Activated CD8-positive, alpha-beta T cell treated with anti-CD3 and anti-CD28 coated beads, Interleukin-2, amount 10 ng/mL, durations not matched to agents 7 days and 5 days (primary cell): ENCODE data around the gene ASAH2B. TPM values are rescaled to one million over a fixed set of nuclear protein-coding genes. Genes with fewer than 3 reads are reported as not detected.

Experiments used
- ATAC-seq: fragments of 150-1000 bp; cut with Tn5 transposase; one replicate; pipeline ENCODE4 v1.10.0; 2021; ENCODE audit warnings: moderate library complexity
- CTCF ChIA-PET: fragments of 350-600 bp; sonication (Branson Sonifier 250); formaldehyde crosslinking; loops from one replicate; lab custom pipeline; 2021; ENCODE audit warnings: antibody characterized with exemption; lab: Charles Lee
- POLR2A ChIA-PET: fragments of 350-600 bp; sonication (Branson Sonifier 250); formaldehyde crosslinking; loops from one replicate; lab custom pipeline; 2021; ENCODE audit warnings: antibody characterized with exemption; lab: Charles Lee
- DNase-seq: peaks from one replicate; pipeline ENCODE4 v3.0.0-alpha.2; 2020
- H3K27ac Mint-ChIP-seq: one replicate; pipeline ENCODE4 v1.8.0; 2021; ENCODE audit warnings: mild to moderate bottlenecking, mixed read lengths
- H3K27me3 Mint-ChIP-seq: one replicate; pipeline ENCODE4 v1.8.0; 2021; ENCODE audit warnings: low read depth, mixed read lengths
- H3K36me3 Mint-ChIP-seq: one replicate; pipeline ENCODE4 v1.8.0; 2021; ENCODE audit warnings: low read depth, mixed read lengths
- H3K4me1 Mint-ChIP-seq: one replicate; pipeline ENCODE4 v1.8.0; 2021; ENCODE audit warnings: low read depth, mixed read lengths
- H3K4me3 Mint-ChIP-seq: one replicate; pipeline ENCODE4 v1.8.0; 2021; ENCODE audit warnings: mild to moderate bottlenecking, mixed read lengths
- H3K9me3 Mint-ChIP-seq: one replicate; pipeline ENCODE4 v1.8.0; 2022; ENCODE audit warnings: mixed read lengths; ENCODE audit not compliant: insufficient read depth
- total RNA-seq, 2 experiments: library from RNA; stranded (reverse); gene quantifications; one replicate each; pipeline ENCODE4 v1.2.3, GENCODE V29; 2021

Gene ASAH2B
- total RNA-seq, 2 experiments from 2014 or later: 1.5 to 3.3 TPM

- POLR2A ChIA-PET: no interaction called here
- no peak overlapping the region for H3K27ac Mint-ChIP-seq
- no peaks in the 10 kb centered on the region for H3K9me3 Mint-ChIP-seq
- H3K27me3 Mint-ChIP-seq: peaks cover 5% of the 10 kb centered on the region
- CTCF ChIA-PET: no interaction called here
- H3K36me3 Mint-ChIP-seq: no peaks in the 10 kb centered on the region
- ATAC-seq: no peak
- H3K4me3 Mint-ChIP-seq: no peak overlapping the region
- H3K4me1 Mint-ChIP-seq: no peaks in the 10 kb centered on the region
- no peak for DNase-seq
Observed at GRCh38 chr10:50807851-50808776, 68.4 kb downstream of the ASAH2B start.

Other genes with a start within 250 kb of the ASAH2B start
- 10 to 100 TPM; 14.2 to 16.4 TPM for gene SGMS1, start 116.0 kb upstream of the ASAH2B start, total RNA-seq
- gene A1CF, start 145.7 kb downstream of the ASAH2B start, total RNA-seq: not detected